Fibroblast of skin of scalp (primary cell): Measurements from ENCODE around the gene SPINT2.

Experiments used
- DNase-seq: peaks from one replicate; pipeline ENCODE4 v3.0.0-alpha.2; 2013

Gene SPINT2

GRCh38 chr19:38268539-38268938, 4.2 kb downstream of the SPINT2 start:
- no peak for DNase-seq

DNA sequence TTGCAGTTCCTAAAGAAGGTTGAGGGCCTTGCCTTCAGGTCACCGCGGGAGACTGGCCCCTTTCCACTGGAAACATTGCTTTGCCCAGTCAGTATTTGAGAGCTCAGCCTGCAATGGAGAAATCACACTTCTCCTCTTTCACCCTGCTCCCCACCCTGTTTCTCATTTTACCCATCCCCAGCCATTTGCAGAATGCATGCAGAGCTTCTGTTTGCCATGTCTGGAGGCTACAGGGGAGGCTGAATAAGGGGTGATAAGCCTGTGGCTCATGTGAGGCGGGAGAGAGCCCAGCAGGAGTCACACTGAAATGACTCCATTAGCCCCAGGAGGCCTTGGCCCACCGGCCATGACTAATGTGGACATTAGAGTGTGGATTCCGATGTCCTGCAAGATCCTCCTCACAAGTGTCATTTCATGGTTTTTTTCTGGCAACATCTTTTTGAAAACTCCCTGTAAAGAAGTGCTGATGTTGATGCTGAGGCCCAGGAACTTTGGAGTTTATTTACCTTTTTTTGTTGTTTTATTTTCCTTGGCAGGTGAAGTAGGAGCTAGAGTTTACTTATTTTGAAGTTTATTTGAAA, 6.3 kb downstream of the SPINT2 start:
- peak; percentile 79 for DNase-seq

DNA sequence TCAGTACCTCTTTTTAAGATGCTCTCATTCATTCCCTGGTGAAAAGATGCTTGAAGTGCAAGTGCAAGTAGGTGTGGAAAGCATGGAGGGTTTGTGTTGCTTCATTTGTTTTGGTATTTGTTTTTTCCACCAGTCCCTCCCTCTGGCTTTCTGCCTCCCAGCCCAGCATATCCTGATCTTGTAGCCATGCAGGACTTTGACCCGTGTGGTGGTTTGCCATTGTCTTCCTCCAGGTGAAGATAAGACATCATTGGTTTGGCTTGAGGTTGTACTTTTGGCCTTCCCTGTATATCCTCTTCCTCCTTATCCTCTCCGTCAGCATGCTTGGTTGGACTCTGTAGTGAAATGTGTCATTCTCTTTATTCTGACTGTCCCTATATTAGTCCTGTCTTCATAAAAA, 9.1 kb downstream of the SPINT2 start:
- no peak for DNase-seq

GRCh38 chr19:38274739-38275138, 10.4 kb downstream of the SPINT2 start:
- DNase-seq: no peak

DNA sequence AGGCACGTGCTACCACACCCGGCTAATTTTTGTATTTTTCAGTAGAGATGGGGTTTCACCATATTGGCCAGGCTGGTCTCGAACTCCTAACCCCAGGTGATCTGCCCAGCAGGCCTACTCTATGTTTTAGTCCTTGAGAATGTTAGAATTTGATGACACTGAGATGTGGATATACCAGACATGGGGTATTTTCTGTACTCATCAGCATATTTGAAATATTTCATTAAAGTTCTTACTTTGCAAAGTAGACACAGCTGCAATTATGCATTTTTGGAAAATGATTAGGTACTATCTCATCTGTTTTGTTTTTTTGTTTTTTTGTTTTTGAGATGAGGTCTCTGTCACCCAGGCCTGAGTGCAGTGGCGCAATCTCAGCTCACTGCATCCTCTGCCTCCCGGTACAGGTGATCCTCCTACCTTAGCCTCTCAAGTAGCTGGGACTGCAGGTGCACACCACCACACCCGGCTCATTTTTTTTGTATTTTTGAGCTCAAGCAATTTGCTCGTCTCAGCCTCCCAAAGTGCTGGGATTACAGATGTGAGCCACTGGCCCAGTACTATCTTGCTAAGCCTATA, 12.7 kb downstream of the SPINT2 start:
- no peak for DNase-seq

DNA sequence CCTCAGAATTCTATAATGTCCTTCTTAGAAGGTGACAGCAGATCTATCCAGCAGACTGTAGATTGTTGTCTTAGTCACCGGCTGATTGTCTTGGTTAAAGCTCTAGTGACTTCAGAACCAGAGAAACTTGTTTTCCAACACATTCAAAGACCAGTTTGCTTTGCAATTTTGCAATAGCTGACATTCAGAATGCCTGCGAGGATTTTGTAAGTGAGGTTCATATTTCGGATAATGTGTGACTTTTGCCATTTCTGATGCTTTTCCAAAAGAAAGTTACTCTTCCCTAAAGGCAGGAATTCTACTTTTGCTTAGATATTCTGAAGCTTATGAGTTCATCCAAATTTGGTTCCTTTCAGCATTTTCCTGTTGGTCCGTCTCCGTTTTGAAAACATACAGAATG, 13.2 kb downstream of the SPINT2 start:
- no peak for DNase-seq

DNA sequence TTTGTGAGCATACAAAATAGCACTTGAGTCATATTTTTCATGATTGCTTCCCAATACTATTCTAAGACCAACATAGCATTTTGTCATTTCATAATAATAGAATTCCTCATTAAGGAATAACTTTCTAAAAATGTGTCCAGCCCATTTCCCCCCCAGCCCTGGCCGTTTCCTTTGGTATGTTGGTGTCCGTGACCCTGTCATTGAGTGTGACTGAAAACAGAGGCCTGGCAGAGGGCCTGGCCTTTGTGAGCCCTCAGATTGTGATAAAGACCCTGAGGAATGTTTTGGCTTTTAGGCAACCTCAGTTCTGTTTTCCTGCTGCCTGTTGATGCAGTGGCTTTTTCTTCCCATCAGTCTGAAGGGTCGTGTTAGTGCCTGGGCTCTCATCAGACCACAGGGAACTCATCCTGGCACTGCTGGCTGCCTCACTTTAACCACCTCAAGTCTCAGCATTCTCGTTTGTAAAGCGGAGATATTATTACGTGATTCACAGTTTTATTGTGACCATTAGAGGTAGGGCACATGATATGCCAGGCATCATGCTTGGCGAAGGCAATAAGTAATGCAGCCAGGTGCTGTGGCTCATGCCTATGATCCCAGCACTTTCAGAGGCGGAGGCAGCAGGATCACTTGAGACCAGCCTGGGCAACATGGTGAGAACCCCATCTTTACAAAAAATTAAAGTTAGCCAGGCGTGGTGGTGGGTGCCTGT, 13.8 kb downstream of the SPINT2 start:
- peak; percentile 91 for DNase-seq

DNA sequence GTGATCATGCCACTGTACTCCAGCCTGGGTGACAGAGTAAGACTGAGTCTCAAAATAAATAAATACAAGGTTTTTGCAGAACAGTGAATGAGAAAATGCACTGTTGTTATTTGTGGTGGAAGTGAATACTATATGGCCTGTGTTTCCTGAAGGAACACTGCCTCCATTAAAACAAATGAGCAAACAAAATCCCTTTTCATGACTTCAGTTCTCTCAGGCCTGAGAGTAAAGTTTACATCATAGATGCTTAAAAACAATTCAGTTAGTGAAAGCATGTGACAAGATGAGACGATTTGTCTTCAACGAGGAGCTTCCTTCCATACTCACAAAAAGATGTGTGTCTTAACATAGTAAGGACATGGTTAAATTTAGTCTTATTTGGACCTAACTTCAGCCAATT, 14.4 kb downstream of the SPINT2 start:
- DNase-seq: no peak

DNA sequence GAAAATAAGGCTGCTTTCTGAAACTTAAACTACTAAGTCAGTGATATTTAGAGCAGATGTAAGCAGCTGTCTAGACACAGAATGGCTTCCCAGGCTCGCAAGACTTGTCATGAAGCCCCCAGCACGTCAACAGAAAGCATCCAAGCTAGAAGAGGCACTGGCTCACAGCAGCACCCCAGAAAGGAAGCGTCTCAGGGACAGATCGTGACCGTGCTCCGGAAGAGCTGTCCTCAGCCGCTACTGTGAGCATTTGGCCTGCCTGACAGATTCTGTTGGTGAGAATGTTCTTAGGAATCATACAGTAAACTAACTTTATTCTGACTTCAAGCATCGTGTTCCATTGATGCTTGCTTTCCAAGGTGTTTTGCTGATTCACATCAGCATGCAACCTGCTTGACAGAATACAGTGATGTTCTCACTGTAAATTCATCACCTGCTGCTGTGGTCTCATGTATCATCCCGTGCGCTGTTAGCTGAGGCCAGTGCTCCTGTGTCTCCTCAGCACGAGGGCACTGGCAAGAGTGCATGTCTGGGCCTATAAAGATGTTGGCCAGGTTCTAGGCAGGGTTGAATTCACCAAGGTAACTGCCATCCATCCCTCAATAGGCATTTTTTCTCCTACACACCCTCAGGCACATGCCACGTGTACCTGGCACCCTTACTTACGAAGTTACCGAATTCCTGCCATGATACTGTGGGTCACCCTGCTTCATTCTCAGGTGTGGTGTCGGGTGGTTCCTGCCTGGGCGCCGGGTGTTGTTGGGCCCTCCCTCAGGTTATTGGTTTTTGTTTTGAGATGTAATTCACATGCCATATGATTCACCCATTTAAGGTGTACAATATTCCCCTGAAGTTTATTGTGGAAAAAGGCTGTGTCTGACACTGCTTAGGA, 15.9 kb downstream of the SPINT2 start:
- no peak for DNase-seq

- DNase-seq: peak; percentile 39
Observed at GRCh38 chr19:38281811-38282566, 17.6 kb downstream of the SPINT2 start.

DNA sequence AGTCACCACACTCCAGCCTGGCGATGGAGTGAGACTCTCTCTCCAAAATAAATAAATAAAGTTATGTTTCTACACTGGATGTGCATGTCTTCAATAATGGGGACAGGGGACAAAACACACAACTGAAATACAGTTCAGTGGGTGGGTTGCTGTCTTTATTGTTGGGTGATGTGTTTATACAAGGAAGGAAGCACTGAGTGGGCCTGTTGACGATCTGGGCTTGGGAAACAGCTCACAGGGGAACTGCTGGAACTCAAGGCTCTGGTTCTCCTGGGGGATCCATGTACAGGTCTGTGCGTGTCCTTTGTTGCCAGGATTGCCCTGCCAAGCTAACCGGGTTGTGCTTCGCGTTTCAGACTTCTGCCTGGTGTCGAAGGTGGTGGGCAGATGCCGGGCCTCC, 18.9 kb downstream of the SPINT2 start:
- no peak for DNase-seq

DNA sequence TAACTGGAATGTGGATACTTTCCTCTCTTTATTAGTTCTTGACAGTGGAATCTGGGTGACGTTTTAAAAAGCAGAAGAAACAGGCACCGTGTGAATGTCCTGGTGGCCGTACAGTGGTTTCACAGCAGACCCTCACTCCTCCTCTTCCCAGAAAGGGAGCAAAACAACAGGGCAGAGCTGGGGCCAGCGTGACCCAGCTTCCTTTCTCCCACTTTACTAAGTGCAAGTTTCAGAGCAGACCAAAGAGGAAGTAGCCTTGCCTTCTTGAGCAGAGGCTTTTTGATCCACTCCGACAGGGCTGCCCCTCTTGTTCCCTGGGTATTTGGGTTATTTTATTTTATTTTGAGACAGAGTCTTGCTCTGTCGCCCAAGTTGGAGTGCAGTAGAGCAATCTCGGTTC, 20.0 kb downstream of the SPINT2 start:
- no peak for DNase-seq

- DNase-seq: peak; percentile 33
Observed at GRCh38 chr19:38285567-38285966, 21.2 kb downstream of the SPINT2 start.

GRCh38 chr19:38287604-38288003, 23.2 kb downstream of the SPINT2 start:
- no peak for DNase-seq

DNA sequence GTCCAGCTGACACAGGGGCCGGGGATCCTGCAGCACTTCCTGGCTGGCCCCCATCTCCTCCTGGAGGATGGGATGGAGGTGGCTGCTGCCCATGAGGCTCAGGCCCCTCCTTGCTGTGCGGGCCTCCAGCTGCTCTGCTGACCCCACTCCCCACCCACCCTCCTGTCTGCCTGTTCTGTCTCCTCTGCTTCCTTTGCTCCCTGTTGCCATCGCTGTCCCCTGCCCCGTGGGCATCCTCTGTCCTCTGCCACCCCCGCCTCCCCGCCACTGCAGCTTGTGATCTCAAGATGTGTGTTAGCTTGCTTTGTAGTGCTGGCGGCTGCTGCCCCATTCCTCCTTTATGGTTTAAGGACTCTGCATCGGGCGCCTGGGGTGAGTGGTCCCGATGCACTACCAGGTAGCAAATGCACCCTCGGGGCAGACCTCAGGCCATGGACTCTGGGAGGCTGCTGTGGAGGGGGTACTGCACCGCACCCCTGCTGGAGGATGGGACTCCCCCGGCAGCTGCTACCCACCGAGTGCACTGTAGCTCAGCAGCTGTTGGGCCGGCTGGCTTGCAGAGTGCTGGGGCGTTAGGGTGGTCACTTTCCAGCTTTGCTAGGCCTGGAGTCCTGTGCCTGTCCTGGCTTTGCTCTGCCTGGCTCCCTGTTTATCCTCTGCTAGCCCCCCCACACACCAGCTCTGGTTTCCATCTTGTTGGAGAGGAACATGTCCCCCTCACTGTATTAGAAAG, 23.9 kb downstream of the SPINT2 start:
- no peak for DNase-seq

DNA sequence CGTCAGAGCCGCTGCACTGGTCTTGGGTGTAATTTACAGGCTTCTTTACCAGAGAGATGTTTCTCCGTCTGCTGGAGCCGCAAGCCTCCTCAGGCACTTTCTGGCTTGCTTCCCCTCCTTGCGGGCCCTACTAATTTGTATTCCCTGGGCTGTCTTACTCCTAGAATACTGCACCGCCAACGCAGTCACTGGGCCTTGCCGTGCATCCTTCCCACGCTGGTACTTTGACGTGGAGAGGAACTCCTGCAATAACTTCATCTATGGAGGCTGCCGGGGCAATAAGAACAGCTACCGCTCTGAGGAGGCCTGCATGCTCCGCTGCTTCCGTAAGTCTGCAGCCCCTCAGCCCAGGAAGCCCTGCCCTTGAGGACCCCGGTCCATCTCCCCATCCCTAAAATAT, 25.6 kb downstream of the SPINT2 start:
- no peak for DNase-seq

DNA sequence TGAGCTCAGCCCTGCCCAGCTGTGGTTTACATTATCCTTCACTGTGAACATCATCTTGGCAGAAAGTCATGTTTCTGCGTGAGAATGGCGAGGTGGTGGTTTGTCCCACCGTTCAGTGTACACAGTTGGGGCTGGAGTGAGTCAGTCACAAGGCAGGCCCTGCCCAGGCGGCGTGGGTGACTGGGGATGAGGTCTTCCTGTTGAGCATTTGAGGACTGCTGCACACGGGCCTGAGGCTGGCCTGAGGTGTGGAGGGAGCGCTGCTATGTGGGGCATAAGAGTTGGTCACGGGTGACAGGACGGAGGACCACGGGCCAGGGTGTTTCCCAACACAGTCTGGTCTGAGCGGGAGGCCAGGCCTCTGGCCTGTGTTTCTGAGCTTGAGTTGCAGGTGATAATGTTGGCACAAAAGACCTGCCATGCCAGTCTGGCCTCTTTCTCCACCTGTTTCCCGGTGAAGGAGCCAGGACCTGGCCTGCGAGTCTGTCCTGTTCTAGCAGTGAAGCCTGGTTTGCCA, 26.3 kb downstream of the SPINT2 start:
- peak; percentile 94 for DNase-seq

- DNase-seq: no peak
Observed at GRCh38 chr19:38291855-38292254, 27.5 kb downstream of the SPINT2 start.

GRCh38 chr19:38293281-38293680, 28.9 kb downstream of the SPINT2 start:
- no peak for DNase-seq

GRCh38 chr19:38294090-38294489, 29.7 kb downstream of the SPINT2 start:
- no peak for DNase-seq
